Duodenal mucosa (tissue), 2 donors: Measurements from ENCODE around the gene CALCR.

Source experiments
- H3K27ac ChIP-seq: one replicate; pipeline ENCODE4 v1.7.0; 2013; ENCODE audit warnings: low read depth, low read length
- H3K27me3 ChIP-seq, 2 donors: one replicate each; pipeline ENCODE4 v1.7.0; 2013; ENCODE audit warnings: low read length in 2 of 2, control low read depth in 1 of 2; ENCODE audit not compliant: insufficient read depth in 2 of 2, control insufficient read depth in 1 of 2
- H3K36me3 ChIP-seq, 2 donors: one replicate each; pipeline ENCODE4 v1.7.0; 2013; ENCODE audit warnings: low read length in 2 of 2, control low read depth in 1 of 2; ENCODE audit not compliant: insufficient read depth in 2 of 2, control insufficient read depth in 1 of 2
- H3K4me1 ChIP-seq, 2 donors: one replicate each; pipeline ENCODE4 v1.7.0; 2013; ENCODE audit warnings: low read length in 2 of 2, control low read depth in 1 of 2; ENCODE audit not compliant: insufficient read depth in 2 of 2, control insufficient read depth in 1 of 2
- H3K4me3 ChIP-seq, 2 donors: one replicate each; pipeline ENCODE4 v1.7.0; 2013; ENCODE audit warnings: low read length in 2 of 2, low read depth in 1 of 2
- H3K9ac ChIP-seq, 2 donors: one replicate each; pipeline ENCODE4 v1.7.0; 2013; ENCODE audit warnings: low read length in 2 of 2, low read depth in 1 of 2
- H3K9me3 ChIP-seq, 2 donors: one replicate each; pipeline ENCODE4 v1.7.0; 2013; ENCODE audit warnings: low read length in 2 of 2, control low read depth in 1 of 2; ENCODE audit not compliant: control insufficient read depth in 1 of 2

CALCR gene

GRCh38 chr7:93461350-93461749 is 113.2 kb downstream of the CALCR start:
- H3K9me3 ChIP-seq = no peaks in the 10 kb centered on the region
- no peaks in the 10 kb centered on the region for H3K36me3 ChIP-seq
- H3K27me3 ChIP-seq = no peaks in the 10 kb centered on the region
- no peak overlapping the region for H3K27ac ChIP-seq
- H3K4me1 ChIP-seq = no peaks in the 10 kb centered on the region
- H3K4me3 ChIP-seq = no peak overlapping the region
- no peak overlapping the region for H3K9ac ChIP-seq

- Histone ChIP-seq H3K4me1 (no peaks in the 10 kb centered on the region), H3K27ac (no peak overlapping the region), H3K9ac (no peak overlapping the region), H3K36me3 (no peaks in the 10 kb centered on the region), H3K4me3 (no peak overlapping the region), H3K9me3 (no peaks in the 10 kb centered on the region), H3K27me3 (no peaks in the 10 kb centered on the region)
Measured at GRCh38 chr7:93453262-93453661, 121.3 kb downstream of the CALCR start.

GRCh38 chr7:93448176-93448575 is 126.3 kb downstream of the CALCR start:
- H3K9me3 ChIP-seq = no peaks in the 10 kb centered on the region
- H3K4me3 ChIP-seq = no peak overlapping the region
- no peaks in the 10 kb centered on the region for H3K27me3 ChIP-seq
- no peak overlapping the region for H3K27ac ChIP-seq
- no peaks in the 10 kb centered on the region for H3K36me3 ChIP-seq
- no peaks in the 10 kb centered on the region for H3K4me1 ChIP-seq
- H3K9ac ChIP-seq = no peak overlapping the region

DNA sequence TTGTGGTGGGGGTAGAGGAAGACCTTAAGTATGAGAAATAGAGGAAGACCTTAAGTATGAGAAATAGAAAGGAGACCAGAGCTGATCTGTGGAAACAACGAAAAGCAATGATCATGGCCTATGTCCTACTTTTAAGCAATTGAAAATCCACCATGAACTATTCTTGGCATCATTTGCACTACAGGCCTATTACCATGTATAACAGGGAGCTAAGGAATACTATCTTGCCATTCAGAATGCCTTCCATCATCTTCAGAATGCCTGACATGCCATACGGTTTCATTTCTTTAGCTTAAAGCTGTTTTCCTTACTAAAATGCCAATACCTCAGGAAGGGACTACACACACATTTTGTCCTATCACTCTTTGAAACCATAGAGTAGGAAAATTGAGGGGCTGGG is 127.0 kb downstream of the CALCR start:
- Histone ChIP-seq H3K4me1 (no peaks in the 10 kb centered on the region), H3K36me3 (no peaks in the 10 kb centered on the region), H3K4me3 (no peak overlapping the region), H3K9me3 (no peaks in the 10 kb centered on the region), H3K27me3 (no peaks in the 10 kb centered on the region), H3K27ac (no peak overlapping the region), H3K9ac (no peak overlapping the region)

GRCh38 chr7:93442478-93443224 is 131.9 kb downstream of the CALCR start:
- Histone ChIP-seq H3K27ac (no peak overlapping the region), H3K4me1 (no peaks in the 10 kb centered on the region), H3K9ac (no peak overlapping the region), H3K4me3 (no peak overlapping the region), H3K9me3 (no peaks in the 10 kb centered on the region), H3K27me3 (no peaks in the 10 kb centered on the region), H3K36me3 (no peaks in the 10 kb centered on the region)

- Histone ChIP-seq H3K27ac (no peak overlapping the region), H3K36me3 (no peaks in the 10 kb centered on the region), H3K27me3 (no peaks in the 10 kb centered on the region), H3K4me1 (no peaks in the 10 kb centered on the region), H3K4me3 (no peak overlapping the region), H3K9ac (no peak overlapping the region), H3K9me3 (no peaks in the 10 kb centered on the region)
Measured at GRCh38 chr7:93435791-93436190, 138.7 kb downstream of the CALCR start.

DNA sequence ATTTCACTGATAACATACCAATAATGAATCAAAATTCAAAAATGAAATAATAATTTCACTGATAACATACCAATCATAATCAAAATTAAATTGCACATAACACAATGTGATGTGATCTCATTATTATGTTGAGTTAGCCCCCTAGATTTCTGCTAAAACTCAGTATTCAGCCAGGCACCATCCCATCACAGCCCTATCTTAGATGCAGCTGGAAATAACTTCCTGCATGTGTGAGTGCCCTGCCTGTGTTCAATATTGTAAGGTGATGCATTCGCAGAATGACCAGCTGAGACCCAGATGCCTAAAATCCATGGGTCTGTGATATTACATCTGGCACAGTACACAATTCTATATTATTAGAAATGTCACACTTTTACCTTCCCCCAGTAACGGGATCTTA is 142.4 kb downstream of the CALCR start:
- Histone ChIP-seq H3K4me3 (no peak overlapping the region), H3K4me1 (no peaks in the 10 kb centered on the region), H3K36me3 (no peaks in the 10 kb centered on the region), H3K27ac (no peak overlapping the region), H3K9me3 (no peaks in the 10 kb centered on the region), H3K9ac (no peak overlapping the region), H3K27me3 (no peaks in the 10 kb centered on the region)

- Histone ChIP-seq H3K36me3 (no peaks in the 10 kb centered on the region), H3K4me3 (no peak overlapping the region), H3K9ac (no peak overlapping the region), H3K27ac (no peak overlapping the region), H3K9me3 (no peaks in the 10 kb centered on the region), H3K27me3 (no peaks in the 10 kb centered on the region), H3K4me1 (no peaks in the 10 kb centered on the region)
Measured at GRCh38 chr7:93430917-93431588, 143.5 kb downstream of the CALCR start.

- no peak overlapping the region for H3K9ac ChIP-seq
- H3K27ac ChIP-seq = no peak overlapping the region
- no peaks in the 10 kb centered on the region for H3K36me3 ChIP-seq
- no peaks in the 10 kb centered on the region for H3K27me3 ChIP-seq
- H3K4me1 ChIP-seq = no peaks in the 10 kb centered on the region
- H3K9me3 ChIP-seq = no peaks in the 10 kb centered on the region
- H3K4me3 ChIP-seq = no peak overlapping the region
Measured at GRCh38 chr7:93429563-93429962, 145.0 kb downstream of the CALCR start.

GRCh38 chr7:93427107-93427506 is 147.4 kb downstream of the CALCR start:
- Histone ChIP-seq H3K9me3 (no peaks in the 10 kb centered on the region), H3K27me3 (no peaks in the 10 kb centered on the region), H3K27ac (no peak overlapping the region), H3K36me3 (no peaks in the 10 kb centered on the region), H3K9ac (no peak overlapping the region), H3K4me1 (no peaks in the 10 kb centered on the region), H3K4me3 (no peak overlapping the region)
